IMR-90 (cell line): ENCODE data around the gene VEZT. TPM values are rescaled to one million over a fixed set of nuclear protein-coding genes. Genes with fewer than 3 reads are reported as not detected.

Experiments
- ATAC-seq: fragments of 200-7000 bp; cut with Tn5 transposase; 2 replicates; pipeline ENCODE4 v1.9.1; 2020; ENCODE audit warnings: low read depth, mild to moderate bottlenecking, moderate library complexity
- BruUV-seq: library from RNA; stranded (reverse); fragments of 400-500 nt; replicated peaks from 2 replicates; lab custom pipeline; 2021; lab: Mats Ljungman, UMichigan
- CTCF ChIA-PET: fragments of 300-600 bp; formaldehyde crosslinking; extraction: SDS; loops from one replicate; lab custom pipeline; 2021; ENCODE audit warnings: antibody characterized with exemption; lab: Yijun Ruan, JAX
- POLR2A ChIA-PET: fragments of 300-600 bp; sonication (Branson Sonifier 250); formaldehyde crosslinking; loops from one replicate; lab custom pipeline; 2022; ENCODE audit warnings: antibody characterized with exemption; ENCODE audit not compliant: unreplicated experiment; lab: Charles Lee
- DNase-seq: peaks from one replicate; pipeline ENCODE4 v3.0.0; 2013
- H2AFZ ChIP-seq: replicated peaks from 2 replicates; pipeline ENCODE3; 2013; ENCODE audit warnings: low read length, mild to moderate bottlenecking; ENCODE audit not compliant: poor library complexity
- H2AK5ac ChIP-seq: 2 replicates; pipeline ENCODE4 v1.6.1; 2013; ENCODE audit warnings: low read depth, low read length, inconsistent platforms
- H2AK9ac ChIP-seq: replicated peaks from 2 replicates; pipeline ENCODE3; 2013; ENCODE audit warnings: mild to moderate bottlenecking, low read depth, low read length, moderate library complexity; ENCODE audit not compliant: poor library complexity
- H2BK120ac ChIP-seq: 2 replicates; pipeline ENCODE4 v1.6.1; 2013; ENCODE audit warnings: low read depth, low read length, inconsistent platforms
- H2BK15ac ChIP-seq: 3 replicates; pipeline ENCODE4 v1.6.1; 2013; ENCODE audit warnings: low read depth, low read length, inconsistent platforms
- H2BK20ac ChIP-seq: 2 replicates; pipeline ENCODE4 v1.6.1; 2013; ENCODE audit warnings: low read depth, mild to moderate bottlenecking, inconsistent platforms, low read length, moderate library complexity
- H2BK5ac ChIP-seq: 2 replicates; pipeline ENCODE4 v1.6.1; 2013; ENCODE audit warnings: mild to moderate bottlenecking, low read depth, low read length, inconsistent platforms; ENCODE audit not compliant: poor library complexity, severe bottlenecking
- H3K14ac ChIP-seq: replicated peaks from 2 replicates; pipeline ENCODE4 v1.6.1; 2013; ENCODE audit warnings: low read depth, low read length, inconsistent platforms
- H3K18ac ChIP-seq: 2 replicates; pipeline ENCODE4 v1.6.1; 2013; ENCODE audit warnings: low read depth, low read length, control low read depth
- H3K23ac ChIP-seq: 2 replicates; pipeline ENCODE4 v1.6.1; 2013; ENCODE audit warnings: low read depth, low read length, inconsistent platforms
- H3K27ac ChIP-seq: 2 replicates; pipeline ENCODE4 v1.5.1; 2013; ENCODE audit warnings: mild to moderate bottlenecking, control low read depth, low read length; ENCODE audit not compliant: insufficient read depth
- H3K27me3 ChIP-seq: 2 replicates; pipeline ENCODE4 v1.6.1; 2013; ENCODE audit warnings: low read length; ENCODE audit not compliant: control insufficient read depth, insufficient read depth
- H3K36me3 ChIP-seq: 2 replicates; pipeline ENCODE4 v1.6.1; 2013; ENCODE audit warnings: low read length, mixed read lengths; ENCODE audit not compliant: control insufficient read depth, insufficient read depth
- H3K4ac ChIP-seq: 2 replicates; pipeline ENCODE4 v1.6.1; 2013; ENCODE audit warnings: low read depth, low read length, inconsistent platforms
- H3K4me1 ChIP-seq: 2 replicates; pipeline ENCODE4 v1.6.1; 2013; ENCODE audit warnings: low read length, mixed read lengths; ENCODE audit not compliant: control insufficient read depth, insufficient read depth
- H3K4me2 ChIP-seq: 2 replicates; pipeline ENCODE4 v1.6.1; 2013; ENCODE audit warnings: low read depth, mild to moderate bottlenecking, control low read depth, low read length, moderate library complexity
- H3K4me3 ChIP-seq: 2 replicates; pipeline ENCODE4 v1.5.1; 2013; ENCODE audit warnings: low read depth, mild to moderate bottlenecking, control low read depth, low read length, moderate library complexity; ENCODE audit not compliant: insufficient read depth
- H3K56ac ChIP-seq: 2 replicates; pipeline ENCODE4 v1.6.1; 2013; ENCODE audit warnings: low read length, inconsistent platforms; ENCODE audit not compliant: insufficient read depth; ENCODE audit errors: extremely low read depth
- H3K79me1 ChIP-seq, 2 experiments: 2 replicates each; pipeline ENCODE4 v1.6.1; 2013; ENCODE audit warnings: low read length in 2 of 2, inconsistent platforms in 1 of 2, low read depth in 1 of 2
- H3K9ac ChIP-seq: 2 replicates; pipeline ENCODE4 v1.6.1; 2013; ENCODE audit warnings: low read depth, low read length, control low read depth
- H3K9me1 ChIP-seq: 2 replicates; pipeline ENCODE4 v1.6.1; 2013; ENCODE audit warnings: low read length, inconsistent platforms; ENCODE audit not compliant: insufficient read depth
- H3K9me3 ChIP-seq: 2 replicates; pipeline ENCODE4 v1.6.1; 2013; ENCODE audit warnings: low read length; ENCODE audit not compliant: control insufficient read depth, insufficient read depth
- H4K20me1 ChIP-seq: 2 replicates; pipeline ENCODE4 v1.6.1; 2013; ENCODE audit warnings: low read length, inconsistent platforms; ENCODE audit not compliant: insufficient read depth
- H4K5ac ChIP-seq: 2 replicates; pipeline ENCODE4 v1.6.1; 2013; ENCODE audit warnings: mild to moderate bottlenecking, low read depth, low read length, control low read depth
- H4K8ac ChIP-seq, 2 experiments: 2 replicates each; pipeline ENCODE4 v1.6.1; 2013; ENCODE audit warnings: low read depth in 2 of 2, low read length in 2 of 2, control low read depth in 1 of 2, inconsistent platforms in 1 of 2
- H4K91ac ChIP-seq: 2 replicates; pipeline ENCODE4 v1.6.1; 2013; ENCODE audit warnings: low read depth, low read length, inconsistent platforms; ENCODE audit not compliant: insufficient read depth
- BHLHE40 ChIP-seq: fragments of 150-350 bp; IDR thresholded peaks from 2 replicates; pipeline ENCODE4 v1.6.1; 2016; ENCODE audit warnings: mild to moderate bottlenecking, low read depth, low read length
- ELK1 ChIP-seq: fragments of 150-350 bp; IDR thresholded peaks from 2 replicates; pipeline ENCODE4 v1.6.1; 2016; ENCODE audit warnings: low read depth, mild to moderate bottlenecking, low read length, moderate library complexity, borderline replicate concordance
- NFE2L2 ChIP-seq: fragments of 150-350 bp; IDR thresholded peaks from 2 replicates; pipeline ENCODE4 v1.6.1; 2016; ENCODE audit warnings: low read depth, mild to moderate bottlenecking, low read length
- POLR2A ChIP-seq: IDR thresholded peaks from 2 replicates; pipeline ENCODE4 v1.6.1; 2012; ENCODE audit warnings: mild to moderate bottlenecking, low read depth, low read length
- RAD21 ChIP-seq: IDR thresholded peaks from 2 replicates; pipeline ENCODE4 v1.6.1; 2012; ENCODE audit warnings: low read length, improper control_type of control experiment
- RFX5 ChIP-seq: IDR thresholded peaks from 2 replicates; pipeline ENCODE4 v1.8.0; 2012; ENCODE audit warnings: low read depth, mild to moderate bottlenecking, low read length, moderate library complexity
- WGBS, 2 experiments: methylation state at CpG; one replicate each; pipeline versions ENCODE4 v1.1.5 to v1.1.7; 2013; ENCODE audit warnings: missing lambda C conversion rate in 2 of 2; ENCODE audit not compliant: insufficient read length in 1 of 2; ENCODE audit errors: extremely low coverage in 2 of 2; 5-methylcytosine and 5-hydroxymethylcytosine counted together
- dilution Hi-C: fragments of 300-500 bp; cut with HindIII; formaldehyde crosslinking; loops from one replicate; pipeline ENCODE4 v1.14.3; 2018; ENCODE audit warnings: low sequenced_read_pairs; ENCODE audit not compliant: unreplicated experiment
- in situ Hi-C: fragments of 300-500 bp; cut with MboI; formaldehyde crosslinking; loops from 3 replicates; pipeline ENCODE4 v1.14.3; 2019; ENCODE audit warnings: low sequenced_read_pairs, inconsistent platforms, mixed read lengths
- intact Hi-C: fragments of 100-400 bp; cut with micrococcal nuclease; formaldehyde crosslinking; loops from 2 replicates; pipeline ENCODE4 v1.10.0; 2022
- polyA plus RNA-seq, 3 experiments: library from polyadenylated mRNA; depleted of rRNA; stranded (reverse); fragments of >200 nt; gene quantifications; 2 replicates each; pipeline ENCODE4 v1.2.3, GENCODE V29; 2012; ENCODE audit warnings: low replicate concordance in 1 of 3
- total RNA-seq: library from RNA; depleted of rRNA; stranded (reverse); fragments of >200 nt; gene quantifications from 2 replicates; pipeline ENCODE4 v1.2.3, GENCODE V29; 2012

VEZT gene
- total and polyA plus RNA-seq, 2 of the 4 experiments (the other 2 are of a cell fraction): 54.5 to 90.2 TPM

GRCh38 chr12:95218150-95219133, 835 bp downstream of the VEZT start (continued):
- TF ChIP-seq RFX5 (no peak), RAD21 (no peak; the same call in 1 of the 2 replicates), POLR2A (no peak), BHLHE40 (no peak)

- no peak overlapping the region for H4K5ac ChIP-seq
- H3K9me1 ChIP-seq: peaks cover 19% of the 10 kb centered on the region
- H3K4ac ChIP-seq: peak overlapping the region; percentile 43; the same call in 1 of the 2 replicates
- no peaks in the 10 kb centered on the region for H3K9me3 ChIP-seq
- dilution Hi-C loops: no loop called here
- H3K56ac ChIP-seq: no peak overlapping the region
- H2BK20ac ChIP-seq: no peak overlapping the region
- BruUV-seq: no TSS peak
- H4K8ac ChIP-seq: 0 out of 4 replicates have a peak overlapping the region, but pooled peaks of 1 of the 2 experiments have one; percentile 17
- no peaks in the 10 kb centered on the region for H3K27me3 ChIP-seq
- H2BK15ac ChIP-seq: no peak overlapping the region
- H3K36me3 ChIP-seq: peaks cover 7% of the 10 kb centered on the region
- no peak overlapping the region; the same call in 1 of the 2 replicates for H2AK5ac ChIP-seq
- in situ Hi-C loops: no loop called here
- H2BK120ac ChIP-seq: no peak overlapping the region
- no peak overlapping the region for H3K27ac ChIP-seq
- ChIA-PET CTCF (interaction anchor here (0.5 to 1.0 kb wide), 2 partner anchors 10 to 216 kb away, joined by 4 to 7 read pairs; no protein-coding TSS in a partner anchor), POLR2A (no interaction called here)
- H2AFZ ChIP-seq: no peak overlapping the region
- peak overlapping the region; percentile 48; the same call in 1 of the 2 replicates for H3K23ac ChIP-seq
- H3K9ac ChIP-seq: no peak overlapping the region
- DNase-seq (no peak), ATAC-seq (no peak)
- H3K18ac ChIP-seq: no peak overlapping the region
- no peak overlapping the region for H2AK9ac ChIP-seq
- intact Hi-C loops: loop anchor here (5.0 kb wide), 1 partner anchor 42 kb away; no protein-coding TSS in a partner anchor
- 0 out of 2 replicates have a peak overlapping the region, but pooled peaks have one; percentile 26 for H3K14ac ChIP-seq
- H3K4me2 ChIP-seq: peak overlapping the region; percentile 36; the same call in 1 of the 2 replicates
- H4K20me1 ChIP-seq: peaks cover 32% of the 10 kb centered on the region
- no peak overlapping the region for H3K4me3 ChIP-seq
- H3K4me1 ChIP-seq: peaks cover 11% of the 10 kb centered on the region
- H4K91ac ChIP-seq: no peak overlapping the region
- TF ChIP-seq BHLHE40: no peak
- no peak for TF ChIP-seq RAD21
- no peak for TF ChIP-seq ELK1
- no peak for TF ChIP-seq NFE2L2
- no peak for TF ChIP-seq POLR2A
- peaks cover 8 to 58% of the 10 kb centered on the region in 2 experiments; a peak in 3 of 4 replicates for H3K79me1 ChIP-seq
- 100% methylated on average over 1 of the region's 4 CpGs; no CpG with 5 or more reads in 1 of the 2 experiments for WGBS, 2 experiments
- no peak overlapping the region for H2BK5ac ChIP-seq
Measured at GRCh38 chr12:95220190-95220589, 2.6 kb downstream of the VEZT start.
